Measurements from ENCODE around the gene EVI2B. TPM values are rescaled to one million over a fixed set of nuclear protein-coding genes. Genes with fewer than 3 reads are reported as not detected.

Gene EVI2B, protein sequence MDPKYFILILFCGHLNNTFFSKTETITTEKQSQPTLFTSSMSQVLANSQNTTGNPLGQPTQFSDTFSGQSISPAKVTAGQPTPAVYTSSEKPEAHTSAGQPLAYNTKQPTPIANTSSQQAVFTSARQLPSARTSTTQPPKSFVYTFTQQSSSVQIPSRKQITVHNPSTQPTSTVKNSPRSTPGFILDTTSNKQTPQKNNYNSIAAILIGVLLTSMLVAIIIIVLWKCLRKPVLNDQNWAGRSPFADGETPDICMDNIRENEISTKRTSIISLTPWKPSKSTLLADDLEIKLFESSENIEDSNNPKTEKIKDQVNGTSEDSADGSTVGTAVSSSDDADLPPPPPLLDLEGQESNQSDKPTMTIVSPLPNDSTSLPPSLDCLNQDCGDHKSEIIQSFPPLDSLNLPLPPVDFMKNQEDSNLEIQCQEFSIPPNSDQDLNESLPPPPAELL
- not detected in 5 replicates for total RNA-seq (2022; extraction: Qiagen RNA extraction; ENCODE audit: low read depth)

GRCh38 chr17:31313982-31314781, at the start of gene EVI2B:
TSS of gene EVI2B (minus strand) at chr17:31314054. CDS start at chr17:31305609, 8,445 bp downstream.

GRCh38 chr17:31321481-31321880, 7.6 kb upstream of the EVI2B start, which contains the start of gene EVI2A:
TSS of gene EVI2A (minus strand) at chr17:31321622. CDS start at chr17:31319013, 2,609 bp downstream.

DNA sequence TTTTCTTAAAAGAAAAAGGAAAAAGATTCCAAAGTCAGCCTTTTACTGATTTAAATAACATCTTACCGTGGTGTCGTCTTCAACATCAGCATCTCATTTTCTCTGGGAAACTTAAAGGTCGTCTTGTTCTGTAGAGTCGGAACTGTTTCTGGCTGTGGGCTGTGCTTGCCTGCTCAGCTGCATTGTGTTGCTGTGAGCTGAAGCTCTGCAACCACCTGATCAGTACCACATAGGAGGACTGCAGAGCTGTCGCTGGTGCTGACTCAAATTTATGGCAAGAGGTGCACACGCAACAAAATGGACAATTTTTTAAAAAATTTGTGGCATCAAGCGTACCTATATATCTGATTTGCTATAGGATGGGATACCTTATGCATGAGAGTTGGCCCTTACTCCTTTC, 16.8 kb downstream of the EVI2B start, which contains the start of gene OMG:
TSS of gene OMG (minus strand) at position 150 of the 400 bp plus-strand sequence. CDS start 908 bp downstream, outside the sequence.

Other genes with a start within 250 kb of the EVI2B start
- gene NF1, start 219.1 kb downstream of the EVI2B start, total RNA-seq (2022; extraction: Qiagen RNA extraction; ENCODE audit: low read depth): 14.0 to 22.1 TPM (median 19.5 TPM) in 5 replicates
- gene OMG, start 16.8 kb downstream of the EVI2B start, total RNA-seq (2022; extraction: Qiagen RNA extraction; ENCODE audit: low read depth): not detected in 5 replicates
- not detected in 5 replicates for gene EVI2A, start 7.6 kb upstream of the EVI2B start, total RNA-seq (2022; extraction: Qiagen RNA extraction; ENCODE audit: low read depth)
- 1.2 to 1.9 TPM (median 1.6 TPM) in 5 replicates for gene RAB11FIP4, start 77.6 kb upstream of the EVI2B start, total RNA-seq (2022; extraction: Qiagen RNA extraction; ENCODE audit: low read depth)